HepG2 (cell line): ENCODE results near the gene TLK2. TPM values are rescaled to one million over a fixed set of nuclear protein-coding genes. Genes with fewer than 3 reads are reported as not detected.

Experiments used
- CAMTA2 ChIP-seq: sonication (generic); formaldehyde crosslinking; IDR thresholded peaks from 2 replicates; pipeline ENCODE4 v1.4.0; 2020; ENCODE audit warnings: mild to moderate bottlenecking, missing genetic modification reagents, borderline replicate concordance
- CCDC6 ChIP-seq: sonication (generic); formaldehyde crosslinking; IDR thresholded peaks from 2 replicates; pipeline ENCODE4 v1.8.1; 2022; ENCODE audit warnings: mild to moderate bottlenecking, missing genetic modification reagents, moderate library complexity
- FIP1L1 ChIP-seq: fragments of 200-400 bp; formaldehyde crosslinking; IDR thresholded peaks from 2 replicates; pipeline ENCODE4 v1.6.1; 2018; ENCODE audit warnings: low read depth, mild to moderate bottlenecking, low read length, moderate library complexity, borderline replicate concordance; ENCODE audit not compliant: insufficient read depth
- MBD4 ChIP-seq: IDR thresholded peaks from 2 replicates; pipeline ENCODE4 v1.6.1; 2012; ENCODE audit warnings: low read length, inconsistent platforms, borderline replicate concordance
- MIER3 ChIP-seq: IDR thresholded peaks from 2 replicates; pipeline ENCODE4 v1.6.1; 2016; ENCODE audit warnings: missing compliant biosample characterization, borderline replicate concordance
- NAIF1 ChIP-seq: sonication (generic); formaldehyde crosslinking; IDR thresholded peaks from 2 replicates; pipeline ENCODE4 v1.5.0; 2020; ENCODE audit warnings: mild to moderate bottlenecking, missing genetic modification reagents, borderline replicate concordance
- PHB2 ChIP-seq: fragments of 450-650 bp; IDR thresholded peaks from 2 replicates; pipeline ENCODE4 v1.6.1; 2018; ENCODE audit not compliant: partially characterized antibody
- PHF8 ChIP-seq: sonication (generic); formaldehyde crosslinking; IDR thresholded peaks from 2 replicates; pipeline ENCODE4 v1.5.0; 2020; ENCODE audit warnings: missing genetic modification reagents
- REXO4 ChIP-seq: sonication (generic); formaldehyde crosslinking; IDR thresholded peaks from 2 replicates; pipeline ENCODE4 v1.8.0; 2022; ENCODE audit warnings: missing genetic modification reagents, mild to moderate bottlenecking, borderline replicate concordance
- THAP11 ChIP-seq: IDR thresholded peaks from 2 replicates; pipeline ENCODE4 v1.6.1; 2016; ENCODE audit warnings: missing biosample characterization, missing genetic modification reagents
- U2AF1 ChIP-seq: fragments of 200-400 bp; formaldehyde crosslinking; optimal IDR thresholded peaks from 2 replicates; pipeline ENCODE3; 2017; ENCODE audit warnings: mild to moderate bottlenecking, low read depth, low read length
- ZNF160 ChIP-seq: sonication (generic); formaldehyde crosslinking; IDR thresholded peaks from 2 replicates; pipeline ENCODE4 v1.8.0; 2022; ENCODE audit warnings: mild to moderate bottlenecking, inconsistent platforms, missing genetic modification reagents
- ZNF556 ChIP-seq: sonication (generic); formaldehyde crosslinking; IDR thresholded peaks from 2 replicates; pipeline ENCODE4 v1.4.0; 2020; ENCODE audit warnings: mild to moderate bottlenecking, missing genetic modification reagents, borderline replicate concordance
- ZNF747 ChIP-seq: sonication (generic); formaldehyde crosslinking; IDR thresholded peaks from 2 replicates; pipeline ENCODE4 v1.8.1; 2023; ENCODE audit warnings: missing genetic modification reagents, mild to moderate bottlenecking, borderline replicate concordance
- polyA plus RNA-seq, 8 experiments: library from polyadenylated mRNA; depleted of rRNA in 3 of 8; stranded (reverse) in 7 of 8; unstranded in 1 of 8; fragments of >200 nt; fragmentation: Illumina TruSeq in 4 of 8; extraction: Trizol in 4 of 8; gene quantifications; 2 replicates each; pipeline versions ENCODE4 v1.2.1 to v1.2.3, GENCODE V29; 2011 to 2016; ENCODE audit warnings: low read depth in 4 of 8, missing spikeins in 1 of 8, mixed read lengths in 1 of 8; ENCODE audit not compliant: insufficient read depth in 1 of 8
- total RNA-seq, 5 experiments: library from RNA; depleted of rRNA; stranded (reverse); fragments of >200 nt; fragmentation: Illumina TruSeq; extraction: Trizol; gene quantifications; 2 replicates each; pipeline ENCODE4 v1.2.3, GENCODE V29; 2016; ENCODE audit warnings: low read depth in 1 of 5
- TF ChIP-seq, protein P1 (sequence below), 2 experiments: sonication (generic) in 1 of 2; formaldehyde crosslinking in 1 of 2; IDR thresholded peaks; 2 replicates each; pipeline versions ENCODE4 v1.6.1 to v1.9.0; 2014 to 2022; ENCODE audit warnings: antibody characterized with exemption in 1 of 2, borderline replicate concordance in 1 of 2, inconsistent platforms in 1 of 2, low read depth in 1 of 2, missing genetic modification reagents in 1 of 2
- TF ChIP-seq, protein P2 (sequence below): sonication (generic); formaldehyde crosslinking; IDR thresholded peaks from 2 replicates; pipeline ENCODE4 v1.4.0; 2020; ENCODE audit warnings: mild to moderate bottlenecking, low read depth, missing genetic modification reagents
- TF ChIP-seq, protein P3 (sequence below): sonication (generic); formaldehyde crosslinking; IDR thresholded peaks from 2 replicates; pipeline ENCODE4 v1.4.0; 2020; ENCODE audit warnings: missing genetic modification reagents
- TF ChIP-seq, protein P4 (sequence below): sonication (generic); formaldehyde crosslinking; IDR thresholded peaks from 2 replicates; pipeline ENCODE4 v1.4.0; 2020; ENCODE audit warnings: missing genetic modification reagents, mild to moderate bottlenecking, borderline replicate concordance

Gene TLK2
- total and polyA plus RNA-seq, 2 of the 13 experiments (the other 11 are each of a cell fraction or from before 2014, with no cell fraction given) = 58.7 to 60.8 TPM

DNA sequence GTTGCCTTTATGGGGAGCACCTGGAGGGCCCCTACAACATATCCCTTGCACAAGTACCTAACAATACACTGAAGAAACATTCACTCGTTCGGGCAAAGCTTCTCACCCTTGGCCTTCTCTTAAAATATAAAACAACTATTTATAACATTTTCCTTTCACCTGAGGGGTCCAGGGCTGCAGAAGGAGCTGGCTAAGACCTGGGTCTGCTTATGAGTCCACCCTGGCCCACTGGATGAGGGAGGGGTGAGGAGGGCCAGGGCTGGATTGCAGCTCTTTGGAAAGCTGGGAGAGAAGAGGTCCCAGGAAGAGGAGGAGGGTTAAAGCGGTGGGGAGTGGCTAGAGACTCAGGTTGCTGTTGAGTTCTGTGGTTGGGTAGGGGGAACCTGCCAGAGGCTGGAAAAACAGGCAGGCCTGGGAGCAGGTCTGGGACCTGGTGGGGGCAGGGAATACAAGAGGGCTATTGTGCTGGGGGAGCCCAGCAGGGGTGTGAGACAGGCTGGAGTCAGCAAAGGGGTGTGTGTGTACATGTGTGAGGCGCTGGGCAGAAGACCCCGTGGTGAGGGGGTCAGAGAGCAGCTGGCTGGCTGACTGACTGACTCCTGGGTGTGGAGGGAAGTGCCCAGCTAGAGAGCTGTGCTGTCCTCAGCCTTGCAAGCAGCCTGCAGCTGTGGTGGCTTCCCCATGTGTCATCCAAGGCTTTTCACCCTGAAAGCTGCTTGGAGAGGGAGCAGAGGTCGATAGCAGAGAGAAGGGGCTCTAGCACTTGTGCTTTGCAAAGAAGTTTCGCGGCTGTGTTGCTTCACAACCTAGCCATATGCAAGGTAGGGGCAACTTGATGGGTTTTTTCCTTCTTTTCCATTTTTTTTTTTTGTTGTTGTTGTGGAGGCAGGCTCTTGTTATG is 138.6 kb downstream of the TLK2 start (continued):
- TF ChIP-seq MBD4 = no peak
- no peak for TF ChIP-seq ZNF160 (CRISPR knock-in tag)
- TF ChIP-seq, protein P1, sequence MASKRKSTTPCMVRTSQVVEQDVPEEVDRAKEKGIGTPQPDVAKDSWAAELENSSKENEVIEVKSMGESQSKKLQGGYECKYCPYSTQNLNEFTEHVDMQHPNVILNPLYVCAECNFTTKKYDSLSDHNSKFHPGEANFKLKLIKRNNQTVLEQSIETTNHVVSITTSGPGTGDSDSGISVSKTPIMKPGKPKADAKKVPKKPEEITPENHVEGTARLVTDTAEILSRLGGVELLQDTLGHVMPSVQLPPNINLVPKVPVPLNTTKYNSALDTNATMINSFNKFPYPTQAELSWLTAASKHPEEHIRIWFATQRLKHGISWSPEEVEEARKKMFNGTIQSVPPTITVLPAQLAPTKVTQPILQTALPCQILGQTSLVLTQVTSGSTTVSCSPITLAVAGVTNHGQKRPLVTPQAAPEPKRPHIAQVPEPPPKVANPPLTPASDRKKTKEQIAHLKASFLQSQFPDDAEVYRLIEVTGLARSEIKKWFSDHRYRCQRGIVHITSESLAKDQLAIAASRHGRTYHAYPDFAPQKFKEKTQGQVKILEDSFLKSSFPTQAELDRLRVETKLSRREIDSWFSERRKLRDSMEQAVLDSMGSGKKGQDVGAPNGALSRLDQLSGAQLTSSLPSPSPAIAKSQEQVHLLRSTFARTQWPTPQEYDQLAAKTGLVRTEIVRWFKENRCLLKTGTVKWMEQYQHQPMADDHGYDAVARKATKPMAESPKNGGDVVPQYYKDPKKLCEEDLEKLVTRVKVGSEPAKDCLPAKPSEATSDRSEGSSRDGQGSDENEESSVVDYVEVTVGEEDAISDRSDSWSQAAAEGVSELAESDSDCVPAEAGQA (IDR thresholded peaks at IDR 0.05; ENCODE audit: low read depth) = no peak; the same call in 1 of the 2 replicates
- TF ChIP-seq, protein P1 (CRISPR knock-in tag; IDR thresholded peaks at IDR 0.05; ENCODE audit: borderline replicate concordance) = no peak
- no peak for TF ChIP-seq CAMTA2 (CRISPR knock-in tag)
- TF ChIP-seq PHB2 = no peak
- peak; percentile 63; the same call in 1 of the 2 replicates for TF ChIP-seq ZNF556 (CRISPR knock-in tag)
- TF ChIP-seq, protein P2, sequence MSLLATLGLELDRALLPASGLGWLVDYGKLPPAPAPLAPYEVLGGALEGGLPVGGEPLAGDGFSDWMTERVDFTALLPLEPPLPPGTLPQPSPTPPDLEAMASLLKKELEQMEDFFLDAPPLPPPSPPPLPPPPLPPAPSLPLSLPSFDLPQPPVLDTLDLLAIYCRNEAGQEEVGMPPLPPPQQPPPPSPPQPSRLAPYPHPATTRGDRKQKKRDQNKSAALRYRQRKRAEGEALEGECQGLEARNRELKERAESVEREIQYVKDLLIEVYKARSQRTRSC (CRISPR knock-in tag) = no peak
- no peak; the same call in 1 of the 2 replicates for TF ChIP-seq MIER3
- TF ChIP-seq FIP1L1 = no peak
- TF ChIP-seq THAP11 = 0 out of 2 replicates have a peak, but pooled peaks have one; percentile 14
- TF ChIP-seq, protein P3, sequence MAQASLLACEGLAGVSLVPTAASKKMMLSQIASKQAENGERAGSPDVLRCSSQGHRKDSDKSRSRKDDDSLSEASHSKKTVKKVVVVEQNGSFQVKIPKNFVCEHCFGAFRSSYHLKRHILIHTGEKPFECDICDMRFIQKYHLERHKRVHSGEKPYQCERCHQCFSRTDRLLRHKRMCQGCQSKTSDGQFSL (CRISPR knock-in tag) = no peak
- TF ChIP-seq, protein P4, sequence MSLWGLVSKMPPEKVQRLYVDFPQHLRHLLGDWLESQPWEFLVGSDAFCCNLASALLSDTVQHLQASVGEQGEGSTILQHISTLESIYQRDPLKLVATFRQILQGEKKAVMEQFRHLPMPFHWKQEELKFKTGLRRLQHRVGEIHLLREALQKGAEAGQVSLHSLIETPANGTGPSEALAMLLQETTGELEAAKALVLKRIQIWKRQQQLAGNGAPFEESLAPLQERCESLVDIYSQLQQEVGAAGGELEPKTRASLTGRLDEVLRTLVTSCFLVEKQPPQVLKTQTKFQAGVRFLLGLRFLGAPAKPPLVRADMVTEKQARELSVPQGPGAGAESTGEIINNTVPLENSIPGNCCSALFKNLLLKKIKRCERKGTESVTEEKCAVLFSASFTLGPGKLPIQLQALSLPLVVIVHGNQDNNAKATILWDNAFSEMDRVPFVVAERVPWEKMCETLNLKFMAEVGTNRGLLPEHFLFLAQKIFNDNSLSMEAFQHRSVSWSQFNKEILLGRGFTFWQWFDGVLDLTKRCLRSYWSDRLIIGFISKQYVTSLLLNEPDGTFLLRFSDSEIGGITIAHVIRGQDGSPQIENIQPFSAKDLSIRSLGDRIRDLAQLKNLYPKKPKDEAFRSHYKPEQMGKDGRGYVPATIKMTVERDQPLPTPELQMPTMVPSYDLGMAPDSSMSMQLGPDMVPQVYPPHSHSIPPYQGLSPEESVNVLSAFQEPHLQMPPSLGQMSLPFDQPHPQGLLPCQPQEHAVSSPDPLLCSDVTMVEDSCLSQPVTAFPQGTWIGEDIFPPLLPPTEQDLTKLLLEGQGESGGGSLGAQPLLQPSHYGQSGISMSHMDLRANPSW (CRISPR knock-in tag) = no peak
- peak; percentile 75; the same call in 1 of the 2 replicates for TF ChIP-seq ZNF747 (CRISPR knock-in tag)
- TF ChIP-seq NAIF1 (CRISPR knock-in tag) = no peak
- no peak for TF ChIP-seq REXO4
- TF ChIP-seq CCDC6 = no peak
- TF ChIP-seq PHF8 = no peak
- no peak for TF ChIP-seq U2AF1
